Left ventricle myocardium inferior (tissue), 1 donor: ENCODE results near the gene HLTF. TPM values are rescaled to one million over a fixed set of nuclear protein-coding genes. Genes with fewer than 3 reads are reported as not detected.
A peak's percentile ranks its signal among the peaks of the same experiment; 100 is the strongest.

Source experiments
- DNase-seq: peaks from one replicate; pipeline ENCODE4 v3.0.0-alpha.2; 2020
- H3K27ac ChIP-seq: fragments of 200-600 bp; replicated peaks from 2 replicates; pipeline ENCODE4 v1.8.0; 2021
- H3K27me3 ChIP-seq: fragments of 200-600 bp; 2 replicates; pipeline ENCODE4 v1.8.0; 2021; ENCODE audit warnings: low read depth
- H3K36me3 ChIP-seq: fragments of 200-600 bp; 2 replicates; pipeline ENCODE4 v1.8.0; 2021
- H3K4me1 ChIP-seq: fragments of 200-600 bp; 2 replicates; pipeline ENCODE4 v1.8.0; 2021
- H3K4me3 ChIP-seq: fragments of 200-600 bp; 2 replicates; pipeline ENCODE4 v1.8.0; 2021; ENCODE audit warnings: mild to moderate bottlenecking, moderate library complexity
- H3K9me3 ChIP-seq: fragments of 200-600 bp; replicated peaks from 2 replicates; pipeline ENCODE4 v1.8.0; 2021
- CTCF ChIP-seq: fragments of 200-600 bp; IDR thresholded peaks from 2 replicates; pipeline ENCODE4 v1.8.0; 2021; ENCODE audit warnings: antibody characterized with exemption, mild to moderate bottlenecking, borderline replicate concordance
- intact Hi-C: fragments of 100-400 bp; cut with micrococcal nuclease; formaldehyde crosslinking; loops from one replicate; pipeline ENCODE4 v1.11.0; 2022
- total RNA-seq: library from RNA; stranded (reverse); fragmentation: NEBNext Ultra II Directional; extraction: Animal tissue kit (Norgen Biotek cat#: 25700); gene quantifications from one replicate; pipeline ENCODE4 v1.2.1, GENCODE V29; 2021
- donor health status: DM: no; HTN: yes; CAD: no; lungs with severe emphysema.

The HLTF gene
- total RNA-seq, 1 donor from 2014 or later, result 27.4 TPM

- no peaks in the 10 kb centered on the region for H3K27me3 ChIP-seq
- H3K27ac ChIP-seq, result peak overlapping the region; percentile 74
- no peak for DNase-seq
- TF ChIP-seq CTCF, result no peak
- intact Hi-C loops, result no loop called here
- no peaks in the 10 kb centered on the region for H3K9me3 ChIP-seq
- H3K4me1 ChIP-seq, result peaks cover 73% of the 10 kb centered on the region
- no peak overlapping the region for H3K4me3 ChIP-seq
- peaks cover 28% of the 10 kb centered on the region for H3K36me3 ChIP-seq
These were observed 66.8 kb downstream of the HLTF start for GRCh38 chr3:149019580-149019979.

GRCh38 chr3:149018247-149018646 lies 68.1 kb downstream of the HLTF start:
- peak overlapping the region; percentile 74 for H3K27ac ChIP-seq
- no peak for TF ChIP-seq CTCF
- no peaks in the 10 kb centered on the region for H3K9me3 ChIP-seq
- H3K4me1 ChIP-seq, result peaks cover 74% of the 10 kb centered on the region
- no peak for DNase-seq
- H3K27me3 ChIP-seq, result no peaks in the 10 kb centered on the region
- H3K4me3 ChIP-seq, result no peak overlapping the region
- intact Hi-C loops, result no loop called here
- peaks cover 25% of the 10 kb centered on the region for H3K36me3 ChIP-seq

GRCh38 chr3:149016669-149017541 lies 69.4 kb downstream of the HLTF start:
- intact Hi-C loops, result no loop called here
- DNase-seq, result no peak
- Histone ChIP-seq H3K4me1 (peaks cover 76% of the 10 kb centered on the region), H3K4me3 (no peak overlapping the region), H3K36me3 (peaks cover 27% of the 10 kb centered on the region), H3K27ac (peak overlapping the region; percentile 74), H3K9me3 (no peaks in the 10 kb centered on the region), H3K27me3 (no peaks in the 10 kb centered on the region)
- no peak for TF ChIP-seq CTCF

- H3K9me3 ChIP-seq, result no peaks in the 10 kb centered on the region
- peak overlapping the region; percentile 74 for H3K27ac ChIP-seq
- intact Hi-C loops, result no loop called here
- TF ChIP-seq CTCF, result no peak
- H3K4me1 ChIP-seq, result peaks cover 77% of the 10 kb centered on the region
- H3K4me3 ChIP-seq, result no peak overlapping the region
- no peaks in the 10 kb centered on the region for H3K27me3 ChIP-seq
- H3K36me3 ChIP-seq, result peaks cover 26% of the 10 kb centered on the region
- DNase-seq, result no peak
These were observed 70.1 kb downstream of the HLTF start for GRCh38 chr3:149016242-149016641.

- Histone ChIP-seq H3K9me3 (no peaks in the 10 kb centered on the region), H3K4me1 (peaks cover 77% of the 10 kb centered on the region), H3K27me3 (no peaks in the 10 kb centered on the region), H3K36me3 (peaks cover 34% of the 10 kb centered on the region), H3K4me3 (no peak overlapping the region), H3K27ac (peak overlapping the region; percentile 74)
- DNase-seq, result no peak
- TF ChIP-seq CTCF, result no peak
- intact Hi-C loops, result no loop called here
These were observed 70.9 kb downstream of the HLTF start for GRCh38 chr3:149015393-149015792.
